Activated B cell treated with CpG ODN at 0.5 μM for 24 hours (primary cell): Measurements from ENCODE around the gene ANKRD55. TPM values are rescaled to one million over a fixed set of nuclear protein-coding genes. Genes with fewer than 3 reads are reported as not detected.

Experiments used
- ATAC-seq: fragments of 200-7000 bp; cut with Tn5 transposase; one replicate; pipeline ENCODE4 v1.10.0; 2021; ENCODE audit warnings: low read depth, mild to moderate bottlenecking, moderate library complexity
- CTCF ChIA-PET: fragments of 350-600 bp; sonication (Branson Sonifier 250); formaldehyde crosslinking; loops from one replicate; lab custom pipeline; 2021; ENCODE audit warnings: antibody characterized with exemption; lab: Charles Lee
- POLR2A ChIA-PET: fragments of 350-600 bp; sonication (Branson Sonifier 250); formaldehyde crosslinking; loops from one replicate; lab custom pipeline; 2021; ENCODE audit warnings: antibody characterized with exemption; lab: Charles Lee
- DNase-seq: peaks from one replicate; pipeline ENCODE4 v3.0.0; 2022
- H3K27ac Mint-ChIP-seq: one replicate; pipeline ENCODE4 v1.8.0; 2020; ENCODE audit warnings: mixed read lengths
- H3K27me3 Mint-ChIP-seq: one replicate; pipeline ENCODE4 v1.8.0; 2021; ENCODE audit warnings: mixed read lengths
- H3K36me3 Mint-ChIP-seq: one replicate; pipeline ENCODE4 v1.8.0; 2021; ENCODE audit warnings: low read depth, mixed read lengths
- H3K4me1 Mint-ChIP-seq: one replicate; pipeline ENCODE4 v1.8.0; 2021; ENCODE audit warnings: mixed read lengths
- H3K4me3 Mint-ChIP-seq: one replicate; pipeline ENCODE4 v1.8.0; 2020; ENCODE audit warnings: mild to moderate bottlenecking, mixed read lengths
- H3K9me3 Mint-ChIP-seq: one replicate; pipeline ENCODE4 v1.8.0; 2020; ENCODE audit warnings: mixed read lengths
- CTCF ChIP-seq: fragments of 200-600 bp; IDR thresholded peaks from one replicate; pipeline ENCODE4 v1.8.0; 2022; ENCODE audit warnings: antibody characterized with exemption, mild to moderate bottlenecking
- intact Hi-C: fragments of 100-400 bp; cut with micrococcal nuclease; formaldehyde crosslinking; loops from one replicate; pipeline ENCODE4 v1.15.1; 2024
- total RNA-seq: library from RNA; stranded (reverse); gene quantifications from 2 replicates; pipeline ENCODE4 v1.2.3, GENCODE V29; 2022

The ANKRD55 gene
- total RNA-seq, 1 donor from 2014 or later, result not detected

GRCh38 chr5:56070851-56071465, 162.2 kb downstream of the ANKRD55 start:
- Mint-ChIP-seq H3K4me3 (peak overlapping the region; percentile 5), H3K4me1 (peaks cover 16% of the 10 kb centered on the region), H3K27me3 (peaks cover 4% of the 10 kb centered on the region), H3K36me3 (no peaks in the 10 kb centered on the region), H3K27ac (no peak overlapping the region), H3K9me3 (no peaks in the 10 kb centered on the region)
- no peak for TF ChIP-seq CTCF
- ATAC-seq, result no peak
- no peak for DNase-seq
- ChIA-PET POLR2A (no interaction called here), CTCF (interaction anchor here (0.6 kb wide), 1 partner anchor 770 kb away, joined by 3 read pairs; no protein-coding TSS in a partner anchor)
- intact Hi-C loops, result loop anchor here (5.0 kb wide), 1 partner anchor 74 kb away; no protein-coding TSS in a partner anchor

- intact Hi-C loops, result loop anchor here (5.0 kb wide), 1 partner anchor 72 kb away; no protein-coding TSS in a partner anchor
- Mint-ChIP-seq H3K27ac (no peak overlapping the region), H3K36me3 (no peaks in the 10 kb centered on the region), H3K4me1 (peaks cover 16% of the 10 kb centered on the region), H3K27me3 (peaks cover 1% of the 10 kb centered on the region), H3K9me3 (no peaks in the 10 kb centered on the region), H3K4me3 (no peak overlapping the region)
- ATAC-seq (no peak), DNase-seq (no peak)
- ChIA-PET CTCF (no interaction called here), POLR2A (no interaction called here)
- TF ChIP-seq CTCF, result no peak
Measured at GRCh38 chr5:56069652-56070226, 163.4 kb downstream of the ANKRD55 start.

DNA sequence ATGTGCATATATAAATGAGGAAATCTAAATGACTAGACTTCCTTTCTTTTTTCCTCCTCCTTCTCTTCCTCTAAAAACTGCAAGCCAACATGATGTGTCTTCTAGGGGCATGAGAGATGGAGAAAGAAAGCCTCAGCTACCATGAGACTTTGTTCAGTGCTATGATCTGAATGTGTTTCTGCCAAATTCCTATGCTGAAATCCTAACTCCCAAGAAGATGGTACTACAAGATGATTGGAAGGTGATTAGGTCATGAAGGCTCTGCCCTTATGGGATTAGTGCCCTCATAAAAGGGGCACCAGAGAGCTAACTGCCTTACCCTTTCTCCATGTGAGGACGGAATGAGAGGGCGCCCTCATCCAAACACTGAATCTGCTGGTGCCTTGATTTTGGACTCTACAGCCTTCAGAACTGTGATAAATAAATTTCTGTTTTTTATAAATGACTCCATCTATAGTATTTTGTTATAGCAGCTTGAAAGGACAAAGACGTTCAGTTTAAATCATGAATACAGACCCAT, 166.1 kb downstream of the ANKRD55 start:
- H3K27ac Mint-ChIP-seq, result no peak overlapping the region
- intact Hi-C loops, result no loop called here
- no peak for TF ChIP-seq CTCF
- H3K9me3 Mint-ChIP-seq, result no peaks in the 10 kb centered on the region
- H3K4me1 Mint-ChIP-seq, result peaks cover 16% of the 10 kb centered on the region
- ATAC-seq (no peak), DNase-seq (no peak)
- ChIA-PET CTCF (no interaction called here), POLR2A (no interaction called here)
- no peak overlapping the region for H3K4me3 Mint-ChIP-seq
- H3K27me3 Mint-ChIP-seq, result no peaks in the 10 kb centered on the region
- no peaks in the 10 kb centered on the region for H3K36me3 Mint-ChIP-seq

DNA sequence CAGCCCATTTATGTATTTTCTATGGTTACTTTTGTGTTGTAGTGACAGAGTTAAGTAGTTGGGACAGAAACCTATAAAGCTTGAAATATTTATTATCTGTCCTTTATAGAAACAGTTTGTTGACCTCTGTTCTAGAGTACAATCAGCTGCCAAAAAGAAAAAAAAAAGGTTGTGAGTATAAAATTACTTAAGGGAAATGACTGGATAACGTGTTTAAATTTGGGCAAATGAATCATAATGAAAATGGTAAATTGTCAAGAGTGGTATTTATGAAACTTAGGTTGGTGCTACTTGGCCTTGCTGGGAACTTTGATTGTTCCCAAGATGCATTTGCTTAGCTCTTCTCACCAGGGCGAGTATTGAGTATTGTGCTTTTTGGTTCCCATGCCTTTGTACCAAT, 168.1 kb downstream of the ANKRD55 start:
- H3K4me1 Mint-ChIP-seq, result no peaks in the 10 kb centered on the region
- no peak for TF ChIP-seq CTCF
- intact Hi-C loops, result no loop called here
- ChIA-PET CTCF (no interaction called here), POLR2A (no interaction called here)
- no peak overlapping the region for H3K27ac Mint-ChIP-seq
- DNase-seq, result no peak
- no peaks in the 10 kb centered on the region for H3K36me3 Mint-ChIP-seq
- no peak for ATAC-seq
- no peaks in the 10 kb centered on the region for H3K9me3 Mint-ChIP-seq
- no peak overlapping the region for H3K4me3 Mint-ChIP-seq
- peaks cover 2% of the 10 kb centered on the region for H3K27me3 Mint-ChIP-seq

DNA sequence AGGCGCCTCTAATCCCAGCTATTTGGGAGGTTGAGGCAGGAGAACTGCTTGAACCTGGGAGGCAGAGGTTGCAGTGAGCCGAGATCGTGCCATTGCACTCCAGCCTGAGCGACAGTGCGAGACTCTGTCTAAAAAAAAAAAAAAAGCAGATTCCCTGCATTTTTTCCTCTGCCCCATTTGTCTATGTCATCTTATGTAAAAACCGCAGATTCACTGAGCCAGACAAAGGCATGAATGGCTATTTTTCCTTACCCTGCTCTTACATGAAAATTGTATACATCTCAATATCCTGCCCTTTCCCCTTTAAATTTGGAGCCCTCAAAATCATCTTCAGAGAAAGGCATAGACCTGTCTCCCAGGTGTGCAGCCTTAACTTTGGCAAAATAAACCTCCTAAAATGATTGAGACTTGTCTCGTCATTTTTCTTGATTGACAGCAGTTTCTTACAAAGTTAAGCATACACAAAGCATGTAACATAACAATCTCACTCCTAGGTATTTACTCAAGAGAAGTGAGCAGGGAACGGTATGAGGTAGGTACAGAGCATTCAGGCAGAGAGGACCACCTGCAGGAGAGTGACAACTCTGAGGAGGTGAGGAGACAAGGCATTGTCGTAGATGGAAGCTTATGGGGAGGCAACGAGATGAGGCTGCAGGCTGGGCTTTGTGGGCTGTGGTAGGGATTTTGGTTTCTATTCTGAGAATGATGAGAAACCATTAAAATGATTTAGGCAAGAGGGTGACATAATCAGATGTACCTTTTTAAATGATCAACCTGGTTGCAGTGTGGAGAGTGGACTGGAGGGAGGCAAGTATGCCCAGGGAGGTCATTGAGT, 172.6 kb downstream of the ANKRD55 start:
- DNase-seq (no peak), ATAC-seq (no peak)
- no peak for TF ChIP-seq CTCF
- ChIA-PET POLR2A (no interaction called here), CTCF (no interaction called here)
- Mint-ChIP-seq H3K9me3 (no peaks in the 10 kb centered on the region), H3K36me3 (no peaks in the 10 kb centered on the region), H3K4me1 (no peaks in the 10 kb centered on the region), H3K27me3 (peaks cover 17% of the 10 kb centered on the region), H3K4me3 (no peak overlapping the region), H3K27ac (no peak overlapping the region)
- intact Hi-C loops, result no loop called here
